Measurements from ENCODE around the gene PRELID1.
A peak's percentile ranks its signal among the peaks of the same experiment; 100 is the strongest.

The PRELID1 gene

GRCh38 chr5:177343777-177344176, 40.2 kb downstream of the PRELID1 start:
- H3K27ac ChIP-seq = no peak overlapping the region
- TF ChIP-seq CTCF (IDR thresholded peaks at IDR 0.05) (no peak), ZFX (IDR thresholded peaks at IDR 0.05; ENCODE audit: borderline replicate concordance) (no peak)

GRCh38 chr5:177344891-177345290, 41.3 kb downstream of the PRELID1 start:
- H3K27ac ChIP-seq = no peak overlapping the region
- no peak for TF ChIP-seq CTCF (IDR thresholded peaks at IDR 0.05)
- no peak for TF ChIP-seq ZFX (IDR thresholded peaks at IDR 0.05; ENCODE audit: borderline replicate concordance)

- no peak overlapping the region for H3K27ac ChIP-seq
- no peak for TF ChIP-seq CTCF (IDR thresholded peaks at IDR 0.05)
- no peak for TF ChIP-seq ZFX (IDR thresholded peaks at IDR 0.05; ENCODE audit: borderline replicate concordance)
Observed at GRCh38 chr5:177346820-177347219, 43.2 kb downstream of the PRELID1 start.

DNA sequence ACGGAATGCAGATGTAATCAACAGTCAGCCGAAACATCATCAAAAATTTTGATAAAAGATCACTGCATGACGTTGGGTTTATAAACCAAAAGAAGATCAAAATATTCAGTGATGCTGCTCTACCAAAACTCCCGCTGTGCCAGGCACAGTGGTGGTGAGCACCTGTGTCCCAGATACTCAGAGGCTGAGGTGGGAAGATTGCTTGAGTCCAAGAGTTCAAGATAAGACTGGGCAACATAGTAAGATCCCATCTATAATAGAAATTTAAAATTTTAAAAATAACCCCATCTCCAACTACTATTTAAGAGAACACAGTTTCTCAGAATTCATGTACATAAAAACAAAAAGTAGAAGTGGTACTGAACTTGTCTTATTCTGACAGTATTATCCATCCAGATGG, 44.1 kb downstream of the PRELID1 start:
- no peak overlapping the region for H3K27ac ChIP-seq

GRCh38 chr5:177349362-177349647, 45.7 kb downstream of the PRELID1 start:
- H3K27ac ChIP-seq = peak overlapping the region; percentile 20; the same call in 1 of the 2 replicates
- TF ChIP-seq CTCF (IDR thresholded peaks at IDR 0.05) (no peak), ZFX (IDR thresholded peaks at IDR 0.05; ENCODE audit: borderline replicate concordance) (no peak)

More for the DNA sequence above, 44.1 kb downstream of the PRELID1 start:
- no peak for TF ChIP-seq CTCF (IDR thresholded peaks at IDR 0.05)
- TF ChIP-seq ZFX (IDR thresholded peaks at IDR 0.05; ENCODE audit: borderline replicate concordance) = no peak

DNA sequence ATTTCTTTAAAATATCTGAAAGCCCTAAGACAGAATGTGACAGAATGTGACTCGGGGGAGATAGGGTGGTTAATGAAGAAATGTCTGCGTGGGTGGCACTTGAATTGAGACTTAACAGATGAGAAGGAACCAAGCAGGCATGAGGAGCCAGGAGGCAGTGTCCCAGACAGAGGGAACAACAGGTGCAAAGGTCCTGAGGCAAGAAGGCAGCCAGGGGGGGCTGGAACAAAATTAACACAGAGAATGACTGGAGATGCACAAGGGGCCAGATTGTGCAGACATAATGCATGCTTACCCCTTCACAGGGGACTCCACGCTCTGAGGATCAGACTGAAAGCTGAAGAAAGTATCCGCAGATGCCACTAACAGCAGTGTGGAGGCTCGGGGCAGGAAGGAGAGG, 46.2 kb downstream of the PRELID1 start:
- H3K27ac ChIP-seq = 0 out of 2 replicates have a peak overlapping the region, but pooled peaks have one; percentile 20
- TF ChIP-seq ZFX (IDR thresholded peaks at IDR 0.05; ENCODE audit: borderline replicate concordance) = no peak
- no peak for TF ChIP-seq CTCF (IDR thresholded peaks at IDR 0.05)

GRCh38 chr5:177350776-177351391, 47.3 kb downstream of the PRELID1 start:
- peak overlapping the region; percentile 95 for H3K27ac ChIP-seq
- TF ChIP-seq ZFX (IDR thresholded peaks at IDR 0.05; ENCODE audit: borderline replicate concordance) (no peak), CTCF (IDR thresholded peaks at IDR 0.05) (no peak)

All from 22Rv1 (cell line).